Common myeloid progenitor, CD34-positive (primary cell): ENCODE data around the gene DUSP9.

Source experiments
- CTCF ChIA-PET: fragments of 350-600 bp; sonication (Branson Sonifier 250); formaldehyde crosslinking; loops from one replicate; lab custom pipeline; 2021; ENCODE audit warnings: antibody characterized with exemption; lab: Charles Lee
- POLR2A ChIA-PET: fragments of 350-600 bp; sonication (Branson Sonifier 250); formaldehyde crosslinking; loops from one replicate; lab custom pipeline; 2021; ENCODE audit warnings: antibody characterized with exemption; lab: Charles Lee
- DNase-seq, 3 donors: peaks; one replicate each; pipeline versions ENCODE4 v3.0.0 to v3.0.0-alpha.2; 2013
- H3K27ac ChIP-seq, 2 experiments: 1 replicate in 1 of 2; 2 replicates in 1 of 2; pipeline ENCODE4 v1.7.0; 2013; ENCODE audit warnings: inconsistent platforms in 2 of 2, low read length in 2 of 2, mild to moderate bottlenecking in 2 of 2, low read depth in 1 of 2, moderate library complexity in 1 of 2; ENCODE audit not compliant: severe bottlenecking in 2 of 2, insufficient read depth in 1 of 2, poor library complexity in 1 of 2
- H3K27me3 ChIP-seq, 5 experiments: replicated peaks in 2 of 5; 1 replicate in 3 of 5; 2 replicates in 2 of 5; pipeline versions ENCODE4 v1.6.1 to v1.7.0; 2013; ENCODE audit warnings: low read length in 4 of 5, mild to moderate bottlenecking in 2 of 5, moderate library complexity in 2 of 5, inconsistent platforms in 1 of 5; ENCODE audit not compliant: insufficient read depth in 5 of 5, control insufficient read depth in 4 of 5
- H3K36me3 ChIP-seq, 4 experiments: 1 replicate in 2 of 4; 2 replicates in 2 of 4; pipeline versions ENCODE4 v1.6.1 to v1.7.0; 2013; ENCODE audit warnings: low read length in 3 of 4, control low read depth in 1 of 4, mild to moderate bottlenecking in 1 of 4; ENCODE audit not compliant: control insufficient read depth in 4 of 4, insufficient read depth in 4 of 4
- H3K4me1 ChIP-seq, 4 experiments: 1 replicate in 3 of 4; 2 replicates in 1 of 4; pipeline versions ENCODE4 v1.6.1 to v1.7.1; 2013; ENCODE audit warnings: low read length in 3 of 4, mild to moderate bottlenecking in 3 of 4, control low read depth in 1 of 4, inconsistent platforms in 1 of 4, moderate library complexity in 1 of 4; ENCODE audit not compliant: control insufficient read depth in 4 of 4, insufficient read depth in 4 of 4; ENCODE audit errors: control extremely low read depth in 1 of 4
- H3K4me3 ChIP-seq, 7 experiments: 1 replicate in 4 of 7; 2 replicates in 3 of 7; pipeline versions ENCODE4 v1.5.1 to v1.7.0; 2013; ENCODE audit warnings: mild to moderate bottlenecking in 7 of 7, low read length in 6 of 7, moderate library complexity in 6 of 7, inconsistent platforms in 2 of 7, low read depth in 2 of 7, control low read depth in 1 of 7; ENCODE audit not compliant: insufficient read depth in 4 of 7, control insufficient read depth in 1 of 7; ENCODE audit errors: extremely low read depth in 1 of 7
- H3K9me3 ChIP-seq, 5 experiments: 1 replicate in 4 of 5; 2 replicates in 1 of 5; pipeline versions ENCODE4 v1.6.1 to v1.7.1; 2013; ENCODE audit warnings: low read length in 4 of 5, mild to moderate bottlenecking in 2 of 5, inconsistent platforms in 1 of 5, low read depth in 1 of 5, moderate library complexity in 1 of 5; ENCODE audit not compliant: control insufficient read depth in 4 of 5, insufficient read depth in 2 of 5; ENCODE audit errors: control extremely low read depth in 1 of 5
- WGBS: methylation state at CpG from one replicate; pipeline ENCODE4 v1.1.5; 2013; ENCODE audit not compliant: insufficient coverage; 5-methylcytosine and 5-hydroxymethylcytosine counted together

Gene DUSP9

DNA sequence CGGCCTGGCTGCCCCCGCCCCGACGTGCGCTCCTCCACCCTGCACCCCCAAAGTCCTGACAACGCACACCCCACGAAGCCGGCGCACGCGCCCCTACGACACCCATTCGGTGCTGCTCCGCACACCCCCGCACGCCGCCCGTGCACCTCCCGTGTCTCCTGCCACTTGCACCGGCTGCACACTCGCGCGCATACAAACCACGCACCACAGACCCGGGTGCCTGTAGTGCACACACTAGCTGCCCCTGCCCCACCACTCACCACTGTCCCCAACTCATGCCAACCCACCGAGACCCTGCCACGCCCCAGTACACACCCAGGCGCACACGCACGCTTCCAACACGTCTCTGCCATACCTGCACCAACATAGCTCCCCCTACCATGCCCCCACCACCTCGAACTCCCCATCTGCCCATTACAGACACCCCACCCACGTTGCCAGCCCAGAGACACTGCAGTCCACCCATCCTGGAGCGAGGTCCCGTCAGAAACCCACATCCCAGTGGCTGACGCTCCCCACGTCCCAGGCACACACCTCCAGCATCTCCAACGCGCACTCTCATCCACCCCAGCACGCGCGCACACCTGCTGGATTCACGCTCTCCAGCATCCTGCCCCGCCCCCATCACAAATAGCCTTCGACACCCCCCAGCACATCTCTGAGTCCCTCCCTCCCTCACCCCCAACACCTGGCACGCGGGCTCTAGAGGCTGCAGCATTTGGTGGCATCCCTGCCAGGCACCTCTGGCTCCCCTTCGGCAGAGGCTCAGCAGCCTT, 4.2 kb upstream of the DUSP9 start:
- Histone ChIP-seq H3K9me3 (peaks cover 0 to 4% (median 0%) of the 10 kb centered on the region in 5 experiments), H3K27me3 (peaks cover 0 to 89% (median 19%) of the 10 kb centered on the region in 5 experiments), H3K36me3 (no peaks in the 10 kb centered on the region), H3K4me1 (peaks cover 0 to 26% (median 8%) of the 10 kb centered on the region in 4 experiments), H3K4me3 (peak overlapping the region in 1 of 7 experiments; percentile 26), H3K27ac (no peak overlapping the region)
- DNase-seq: no peak
- CTCF ChIA-PET: interaction anchor here (1.0 to 1.2 kb wide), 2 partner anchors 11 to 78 kb away, joined by 3 to 4 read pairs; no protein-coding TSS in a partner anchor
- 35% methylated on average over 30 of the region's 48 CpGs for WGBS
- POLR2A ChIA-PET: no interaction called here

GRCh38 chrX:153643431-153644351, 3.3 kb upstream of the DUSP9 start:
- no peaks in the 10 kb centered on the region for H3K36me3 ChIP-seq
- peak overlapping the region in 2 of 7 experiments; percentile 22 to 28 for H3K4me3 ChIP-seq
- H3K4me1 ChIP-seq: peaks cover 0 to 26% (median 8%) of the 10 kb centered on the region in 4 experiments
- peaks cover 0 to 5% (median 0%) of the 10 kb centered on the region in 5 experiments for H3K9me3 ChIP-seq
- no peak overlapping the region for H3K27ac ChIP-seq
- WGBS: 36% methylated on average over 53 of the region's 84 CpGs
- peak in 1 of 3 donors; percentile 23 for DNase-seq
- CTCF ChIA-PET: interaction anchor here (1.0 to 2.1 kb wide), 8 partner anchors 8 to 100 kb away, joined by 3 to 12 read pairs (median 4); no protein-coding TSS in a partner anchor
- H3K27me3 ChIP-seq: peaks cover 0 to 95% (median 19%) of the 10 kb centered on the region in 5 experiments
- POLR2A ChIA-PET: no interaction called here

GRCh38 chrX:153644356-153645125, 2.5 kb upstream of the DUSP9 start:
- ChIA-PET POLR2A (no interaction called here), CTCF (interaction anchor here (0.8 to 2.5 kb wide), 11 partner anchors 9 to 105 kb away, joined by 3 to 12 read pairs (median 4); no protein-coding TSS in a partner anchor)
- Histone ChIP-seq H3K9me3 (peaks cover 0 to 5% (median 0%) of the 10 kb centered on the region in 5 experiments), H3K27ac (no peak overlapping the region), H3K4me3 (peak overlapping the region in 1 of 7 experiments; percentile 33), H3K4me1 (peaks cover 0 to 26% (median 8%) of the 10 kb centered on the region in 4 experiments), H3K36me3 (no peaks in the 10 kb centered on the region), H3K27me3 (peaks cover 0 to 94% (median 24%) of the 10 kb centered on the region in 5 experiments)
- no peak for DNase-seq
- WGBS: 32% methylated on average over 40 of the region's 46 CpGs

DNA sequence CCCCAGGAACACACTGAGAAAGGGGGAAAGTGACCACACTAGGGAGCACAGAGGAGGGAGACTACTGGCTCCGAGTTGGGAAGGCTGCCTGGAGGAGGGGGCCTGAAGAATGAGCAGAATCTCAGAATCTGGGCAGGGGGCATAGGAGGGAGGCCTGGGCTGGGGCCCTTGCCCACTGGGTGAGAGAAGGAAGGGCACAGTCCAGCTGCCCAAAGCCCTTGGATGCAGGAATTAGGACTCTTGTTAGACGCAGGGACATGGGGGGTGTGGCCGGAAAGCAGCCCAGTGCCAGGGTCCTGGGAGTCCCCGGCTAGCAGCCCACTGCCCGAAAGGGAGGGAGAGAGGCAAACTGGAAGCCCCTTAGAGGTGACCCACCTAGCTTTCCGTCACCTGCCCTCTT, 1.9 kb upstream of the DUSP9 start:
- no peak overlapping the region for H3K4me3 ChIP-seq
- ChIA-PET POLR2A (no interaction called here), CTCF (interaction anchor here (0.8 to 2.5 kb wide), 12 partner anchors 10 to 106 kb away, joined by 3 to 12 read pairs (median 4); no protein-coding TSS in a partner anchor)
- WGBS: 63% methylated on average over 6 of the region's 6 CpGs
- H3K27me3 ChIP-seq: peaks cover 0 to 89% (median 24%) of the 10 kb centered on the region in 5 experiments
- DNase-seq: no peak
- H3K27ac ChIP-seq: no peak overlapping the region
- peaks cover 0 to 5% (median 0%) of the 10 kb centered on the region in 5 experiments for H3K9me3 ChIP-seq
- no peaks in the 10 kb centered on the region for H3K36me3 ChIP-seq
- peaks cover 0 to 26% (median 8%) of the 10 kb centered on the region in 4 experiments for H3K4me1 ChIP-seq

GRCh38 chrX:153645921-153646488, 998 bp upstream of the DUSP9 start:
- POLR2A ChIA-PET: no interaction called here
- no peaks in the 10 kb centered on the region for H3K36me3 ChIP-seq

More at GRCh38 chrX:153645921-153646488, 998 bp upstream of the DUSP9 start:
- Histone ChIP-seq H3K9me3 (peaks cover 0 to 5% (median 0%) of the 10 kb centered on the region in 5 experiments), H3K4me1 (peaks cover 0 to 24% (median 8%) of the 10 kb centered on the region in 4 experiments), H3K4me3 (no peak overlapping the region), H3K27ac (no peak overlapping the region), H3K27me3 (peaks cover 0 to 80% (median 24%) of the 10 kb centered on the region in 5 experiments)
- 74% methylated on average over 8 of the region's 10 CpGs for WGBS
- no peak for DNase-seq
- CTCF ChIA-PET: interaction anchor here (0.9 to 3.5 kb wide), 9 partner anchors 10 to 106 kb away, joined by 3 to 13 read pairs (median 5); no protein-coding TSS in a partner anchor
